ENCODE data around the gene KCNT2.

Gene KCNT2

DNA sequence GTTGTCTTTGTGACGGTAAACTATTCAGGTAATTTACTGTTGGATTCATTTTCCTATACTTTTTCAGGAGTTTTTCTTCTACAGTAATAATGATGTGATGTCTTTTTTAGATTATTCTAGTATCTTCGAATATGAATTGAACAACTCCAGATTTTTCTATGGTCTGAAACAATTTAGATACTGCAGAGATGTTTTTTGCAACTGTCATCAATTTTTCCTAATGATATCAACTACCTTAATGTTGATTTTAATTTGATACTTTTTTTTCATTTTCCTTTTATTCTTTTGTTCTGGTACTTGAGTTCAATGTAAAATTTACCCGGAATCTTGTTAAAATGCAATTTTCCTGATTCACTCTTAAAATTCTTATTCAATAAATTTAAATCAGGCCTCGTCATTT lies 110.4 kb downstream of the KCNT2 start:
- ChIA-PET POLR2A (no interaction called here), CTCF (no interaction called here)
- Histone ChIP-seq H3K4me1 (ENCODE audit: control insufficient read depth, insufficient read depth, low read length) (no peaks in the 10 kb centered on the region), H3K4me3 (ENCODE audit: low read depth, low read length) (no peak overlapping the region), H3K9me3 (ENCODE audit: control insufficient read depth, insufficient read depth, low read depth, low read length) (no peaks in the 10 kb centered on the region), H3K27ac (ENCODE audit: extremely low read depth, low read depth, low read length) (no peak overlapping the region), H3K36me3 (ENCODE audit: control insufficient read depth in 2 of 2, insufficient read depth in 1 of 2, low read length in 2 of 2) (no peaks in the 10 kb centered on the region)
- TF ChIP-seq OVOL3 (tag by site-specific recombination; IDR thresholded peaks at IDR 0.05) = no peak
- TF ChIP-seq, protein P1, sequence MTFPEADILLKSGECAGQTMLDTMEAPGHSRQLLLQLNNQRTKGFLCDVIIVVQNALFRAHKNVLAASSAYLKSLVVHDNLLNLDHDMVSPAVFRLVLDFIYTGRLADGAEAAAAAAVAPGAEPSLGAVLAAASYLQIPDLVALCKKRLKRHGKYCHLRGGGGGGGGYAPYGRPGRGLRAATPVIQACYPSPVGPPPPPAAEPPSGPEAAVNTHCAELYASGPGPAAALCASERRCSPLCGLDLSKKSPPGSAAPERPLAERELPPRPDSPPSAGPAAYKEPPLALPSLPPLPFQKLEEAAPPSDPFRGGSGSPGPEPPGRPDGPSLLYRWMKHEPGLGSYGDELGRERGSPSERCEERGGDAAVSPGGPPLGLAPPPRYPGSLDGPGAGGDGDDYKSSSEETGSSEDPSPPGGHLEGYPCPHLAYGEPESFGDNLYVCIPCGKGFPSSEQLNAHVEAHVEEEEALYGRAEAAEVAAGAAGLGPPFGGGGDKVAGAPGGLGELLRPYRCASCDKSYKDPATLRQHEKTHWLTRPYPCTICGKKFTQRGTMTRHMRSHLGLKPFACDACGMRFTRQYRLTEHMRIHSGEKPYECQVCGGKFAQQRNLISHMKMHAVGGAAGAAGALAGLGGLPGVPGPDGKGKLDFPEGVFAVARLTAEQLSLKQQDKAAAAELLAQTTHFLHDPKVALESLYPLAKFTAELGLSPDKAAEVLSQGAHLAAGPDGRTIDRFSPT (tag by site-specific recombination; IDR thresholded peaks at IDR 0.05) = no peak
- no peak for TF ChIP-seq ZNF19 (tag by site-specific recombination; IDR thresholded peaks at IDR 0.05; ENCODE audit: low read depth)
- no peak for TF ChIP-seq GFI1B (tag by site-specific recombination; IDR thresholded peaks at IDR 0.05)
- TF ChIP-seq, protein P2, sequence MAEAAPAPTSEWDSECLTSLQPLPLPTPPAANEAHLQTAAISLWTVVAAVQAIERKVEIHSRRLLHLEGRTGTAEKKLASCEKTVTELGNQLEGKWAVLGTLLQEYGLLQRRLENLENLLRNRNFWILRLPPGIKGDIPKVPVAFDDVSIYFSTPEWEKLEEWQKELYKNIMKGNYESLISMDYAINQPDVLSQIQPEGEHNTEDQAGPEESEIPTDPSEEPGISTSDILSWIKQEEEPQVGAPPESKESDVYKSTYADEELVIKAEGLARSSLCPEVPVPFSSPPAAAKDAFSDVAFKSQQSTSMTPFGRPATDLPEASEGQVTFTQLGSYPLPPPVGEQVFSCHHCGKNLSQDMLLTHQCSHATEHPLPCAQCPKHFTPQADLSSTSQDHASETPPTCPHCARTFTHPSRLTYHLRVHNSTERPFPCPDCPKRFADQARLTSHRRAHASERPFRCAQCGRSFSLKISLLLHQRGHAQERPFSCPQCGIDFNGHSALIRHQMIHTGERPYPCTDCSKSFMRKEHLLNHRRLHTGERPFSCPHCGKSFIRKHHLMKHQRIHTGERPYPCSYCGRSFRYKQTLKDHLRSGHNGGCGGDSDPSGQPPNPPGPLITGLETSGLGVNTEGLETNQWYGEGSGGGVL (tag by site-specific recombination; IDR thresholded peaks at IDR 0.05) = no peak
- no peak for TF ChIP-seq ZNF174 (tag by site-specific recombination; IDR thresholded peaks at IDR 0.05)
- TF ChIP-seq ZNF324 (tag by site-specific recombination; IDR thresholded peaks at IDR 0.05) = no peak
- no peak for TF ChIP-seq ZNF600 (tag by site-specific recombination; IDR thresholded peaks at IDR 0.05)
- TF ChIP-seq ZNF558 (tag by site-specific recombination; IDR thresholded peaks at IDR 0.05) = no peak
- TF ChIP-seq TCF7L2 (IDR thresholded peaks at IDR 0.05; ENCODE audit: borderline replicate concordance, low read depth, low read length) = no peak
- no peak for TF ChIP-seq ZNF623 (tag by site-specific recombination; IDR thresholded peaks at IDR 0.05)
- TF ChIP-seq, protein P3, sequence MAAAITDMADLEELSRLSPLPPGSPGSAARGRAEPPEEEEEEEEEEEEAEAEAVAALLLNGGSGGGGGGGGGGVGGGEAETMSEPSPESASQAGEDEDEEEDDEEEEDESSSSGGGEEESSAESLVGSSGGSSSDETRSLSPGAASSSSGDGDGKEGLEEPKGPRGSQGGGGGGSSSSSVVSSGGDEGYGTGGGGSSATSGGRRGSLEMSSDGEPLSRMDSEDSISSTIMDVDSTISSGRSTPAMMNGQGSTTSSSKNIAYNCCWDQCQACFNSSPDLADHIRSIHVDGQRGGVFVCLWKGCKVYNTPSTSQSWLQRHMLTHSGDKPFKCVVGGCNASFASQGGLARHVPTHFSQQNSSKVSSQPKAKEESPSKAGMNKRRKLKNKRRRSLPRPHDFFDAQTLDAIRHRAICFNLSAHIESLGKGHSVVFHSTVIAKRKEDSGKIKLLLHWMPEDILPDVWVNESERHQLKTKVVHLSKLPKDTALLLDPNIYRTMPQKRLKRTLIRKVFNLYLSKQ (tag by site-specific recombination; IDR thresholded peaks at IDR 0.05; ENCODE audit: borderline replicate concordance) = no peak
- no peak for TF ChIP-seq ZNF777 (tag by site-specific recombination; IDR thresholded peaks at IDR 0.05; ENCODE audit: borderline replicate concordance)
- TF ChIP-seq ZNF354C (tag by site-specific recombination; IDR thresholded peaks at IDR 0.05; ENCODE audit: borderline replicate concordance, low read depth) = no peak
- no peak for TF ChIP-seq SCRT2 (tag by site-specific recombination; IDR thresholded peaks at IDR 0.05)

DNA sequence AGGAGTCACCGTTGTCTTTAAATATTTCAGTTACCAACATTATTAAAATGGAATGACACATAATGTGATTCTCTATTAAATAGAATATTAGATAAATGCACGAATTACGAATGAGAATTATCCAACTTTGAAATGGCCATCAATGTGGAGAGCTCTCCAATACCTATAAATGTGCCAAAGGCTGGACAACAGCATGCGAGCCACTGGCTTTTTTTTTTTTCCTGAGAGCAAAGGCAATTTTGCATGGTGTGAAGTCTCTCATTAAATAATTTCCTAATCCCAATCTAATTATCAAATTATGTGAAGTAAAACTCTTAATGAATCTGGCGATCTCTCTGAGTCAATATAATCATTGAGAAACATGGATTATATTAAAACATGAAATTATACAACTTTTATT lies 113.5 kb downstream of the KCNT2 start:
- no peaks in the 10 kb centered on the region for H3K9me3 ChIP-seq (ENCODE audit: control insufficient read depth, insufficient read depth, low read depth, low read length)
- POLR2A ChIA-PET = no interaction called here
- TF ChIP-seq BCL11B (tag by site-specific recombination; IDR thresholded peaks at IDR 0.05; ENCODE audit: low read depth) = no peak
- TF ChIP-seq SP3 (tag by site-specific recombination; IDR thresholded peaks at IDR 0.05) = no peak
- TF ChIP-seq MEIS1 (CRISPR knock-in tag; IDR thresholded peaks at IDR 0.05; ENCODE audit: borderline replicate concordance) = no peak
- TF ChIP-seq ZFP3 (tag by site-specific recombination; IDR thresholded peaks at IDR 0.05; ENCODE audit: low read depth) = no peak
- TF ChIP-seq, protein P1 (tag by site-specific recombination; IDR thresholded peaks at IDR 0.05) = no peak
- TF ChIP-seq, protein P4, sequence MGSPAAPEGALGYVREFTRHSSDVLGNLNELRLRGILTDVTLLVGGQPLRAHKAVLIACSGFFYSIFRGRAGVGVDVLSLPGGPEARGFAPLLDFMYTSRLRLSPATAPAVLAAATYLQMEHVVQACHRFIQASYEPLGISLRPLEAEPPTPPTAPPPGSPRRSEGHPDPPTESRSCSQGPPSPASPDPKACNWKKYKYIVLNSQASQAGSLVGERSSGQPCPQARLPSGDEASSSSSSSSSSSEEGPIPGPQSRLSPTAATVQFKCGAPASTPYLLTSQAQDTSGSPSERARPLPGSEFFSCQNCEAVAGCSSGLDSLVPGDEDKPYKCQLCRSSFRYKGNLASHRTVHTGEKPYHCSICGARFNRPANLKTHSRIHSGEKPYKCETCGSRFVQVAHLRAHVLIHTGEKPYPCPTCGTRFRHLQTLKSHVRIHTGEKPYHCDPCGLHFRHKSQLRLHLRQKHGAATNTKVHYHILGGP (tag by site-specific recombination; IDR thresholded peaks at IDR 0.05) = no peak
- TF ChIP-seq ZNF433 (tag by site-specific recombination; IDR thresholded peaks at IDR 0.05; ENCODE audit: low read depth) = no peak
- TF ChIP-seq, protein P5, sequence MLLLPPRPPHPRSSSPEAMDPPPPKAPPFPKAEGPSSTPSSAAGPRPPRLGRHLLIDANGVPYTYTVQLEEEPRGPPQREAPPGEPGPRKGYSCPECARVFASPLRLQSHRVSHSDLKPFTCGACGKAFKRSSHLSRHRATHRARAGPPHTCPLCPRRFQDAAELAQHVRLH (tag by site-specific recombination; IDR thresholded peaks at IDR 0.05) = no peak
- no peak for TF ChIP-seq ZNF174 (tag by site-specific recombination; IDR thresholded peaks at IDR 0.05)
- TF ChIP-seq ZNF777 (tag by site-specific recombination; IDR thresholded peaks at IDR 0.05; ENCODE audit: borderline replicate concordance) = no peak
- no peak for TF ChIP-seq SALL2 (tag by site-specific recombination; IDR thresholded peaks at IDR 0.05; ENCODE audit: borderline replicate concordance)
- H3K27ac ChIP-seq (ENCODE audit: extremely low read depth, low read depth, low read length) = no peak overlapping the region
- H3K4me1 ChIP-seq (ENCODE audit: control insufficient read depth, insufficient read depth, low read length) = no peaks in the 10 kb centered on the region
- H3K36me3 ChIP-seq (ENCODE audit: control insufficient read depth in 2 of 2, insufficient read depth in 1 of 2, low read length in 2 of 2) = no peaks in the 10 kb centered on the region
- CTCF ChIA-PET = no interaction called here
- H3K4me3 ChIP-seq (ENCODE audit: low read depth, low read length) = no peak overlapping the region
